Fibroblast of lung (primary cell): Measurements from ENCODE around the gene ZNF816. TPM values are rescaled to one million over a fixed set of nuclear protein-coding genes. Genes with fewer than 3 reads are reported as not detected.

Experiments used
- DNase-seq, 2 donors: peaks; one replicate each; pipeline versions ENCODE4 v3.0.0 to v3.0.0-alpha.2; 2010; ENCODE audit warnings: low read depth in 2 of 2
- H2AFZ ChIP-seq: 2 replicates; pipeline ENCODE4 v1.5.1; 2012; ENCODE audit warnings: low read length, control low read depth, inconsistent platforms
- H3K27ac ChIP-seq: 2 replicates; pipeline ENCODE4 v1.5.1; 2011; ENCODE audit warnings: low read length, control low read depth; ENCODE audit not compliant: insufficient read depth
- H3K27me3 ChIP-seq: 2 replicates; pipeline ENCODE4 v1.5.1; 2011; ENCODE audit warnings: mild to moderate bottlenecking, low read length; ENCODE audit not compliant: control insufficient read depth, insufficient read depth
- H3K36me3 ChIP-seq: 2 replicates; pipeline ENCODE4 v1.5.1; 2011; ENCODE audit warnings: low read length; ENCODE audit not compliant: control insufficient read depth, insufficient read depth
- H3K4me1 ChIP-seq: 2 replicates; pipeline ENCODE4 v1.5.1; 2011; ENCODE audit warnings: low read length; ENCODE audit not compliant: control insufficient read depth, insufficient read depth; ENCODE audit errors: extremely low read depth
- H3K4me2 ChIP-seq: 2 replicates; pipeline ENCODE4 v1.5.1; 2011; ENCODE audit warnings: low read length, control low read depth; ENCODE audit not compliant: insufficient read depth; ENCODE audit errors: extremely low read depth
- H3K4me3 ChIP-seq, 4 experiments: fragments of 200-600 bp in 1 of 4; sonication (generic) in 1 of 4; replicated peaks in 1 of 4; 2 replicates each; pipeline ENCODE4 v1.5.1; 2011 to 2016; ENCODE audit warnings: low read length in 4 of 4, low read depth in 3 of 4, mild to moderate bottlenecking in 3 of 4, control low read depth in 2 of 4, inconsistent platforms in 1 of 4, mixed read lengths in 1 of 4; ENCODE audit not compliant: insufficient read depth in 1 of 4; ENCODE audit errors: control extremely low read depth in 1 of 4
- H3K79me2 ChIP-seq: 2 replicates; pipeline ENCODE4 v1.5.1; 2012; ENCODE audit warnings: mild to moderate bottlenecking, low read length, inconsistent platforms; ENCODE audit not compliant: control insufficient read depth, insufficient read depth
- H3K9ac ChIP-seq: 2 replicates; pipeline ENCODE4 v1.5.1; 2011; ENCODE audit warnings: mild to moderate bottlenecking, low read length, control low read depth; ENCODE audit not compliant: insufficient read depth
- H3K9me3 ChIP-seq: 2 replicates; pipeline ENCODE4 v1.5.1; 2012; ENCODE audit warnings: low read depth, low read length; ENCODE audit not compliant: control insufficient read depth, insufficient read depth
- H4K20me1 ChIP-seq: 2 replicates; pipeline ENCODE4 v1.5.1; 2011; ENCODE audit warnings: low read length; ENCODE audit not compliant: control insufficient read depth, insufficient read depth; ENCODE audit errors: extremely low read depth
- EZH2 ChIP-seq: IDR thresholded peaks from 2 replicates; pipeline ENCODE4 v1.5.1; 2012; ENCODE audit warnings: low read length, control low read depth, mild to moderate bottlenecking; ENCODE audit errors: missing control alignments
- polyA minus RNA-seq: library from RNA; depleted of rRNA, polyadenylated mRNA; stranded (reverse); fragments of >200 nt; gene quantifications from 2 replicates; pipeline ENCODE4 v1.2.3, GENCODE V29; 2011; ENCODE audit warnings: low replicate concordance
- polyA plus RNA-seq, 2 donors: library from polyadenylated mRNA; depleted of rRNA in 1 of 2; stranded (reverse) in 1 of 2; unstranded in 1 of 2; fragments of >200 nt; gene quantifications; 2 replicates each; pipeline ENCODE4 v1.2.1, GENCODE V29; 2011 to 2012; ENCODE audit warnings: missing spikeins in 1 of 2
- total RNA-seq: library from RNA; depleted of rRNA; stranded (reverse); fragments of >200 nt; gene quantifications from 2 replicates; pipeline ENCODE4 v1.2.1, GENCODE V29; 2014
- TF ChIP-seq, protein P1 (sequence below), 2 donors: IDR thresholded peaks in 1 of 2; conservative IDR thresholded peaks in 1 of 2; 1 replicate in 1 of 2; 2 replicates in 1 of 2; pipeline ENCODE4 v1.5.1; 2011 to 2012; ENCODE audit warnings: low read length in 2 of 2, control low read depth in 1 of 2, inconsistent platforms in 1 of 2, low read depth in 1 of 2, mild to moderate bottlenecking in 1 of 2

Gene ZNF816
- total RNA-seq (10.1 and 10.3 TPM in 2 replicates), polyA plus RNA-seq (2.9 and 3.1 TPM in 2 replicates), polyA minus RNA-seq (0.41 TPM in 1 of 2 replicates, not detected in the other)
- 2.5 and 3.6 TPM in 2 replicates for polyA plus RNA-seq (2012)

- Histone ChIP-seq H3K9me3 (no peaks in the 10 kb centered on the region), H3K36me3 (no peaks in the 10 kb centered on the region), H3K4me1 (no peaks in the 10 kb centered on the region), H2AFZ (peak within 1 kb of the TSS; percentile 81), H3K79me2 (no peaks in the 10 kb centered on the region), H3K9ac (peak within 1 kb of the TSS; percentile 63), H3K4me3 (peak within 1 kb of the TSS; percentile 66 to 89 (median 73)), H3K27ac (peak within 1 kb of the TSS; percentile 79), H3K27me3 (no peaks in the 10 kb centered on the region), H3K4me2 (peak within 1 kb of the TSS; percentile 87), H4K20me1 (no peaks in the 10 kb centered on the region)
- peak; percentile 92 to 93 for DNase-seq
- TF ChIP-seq EZH2, result no peak
- TF ChIP-seq, protein P1, sequence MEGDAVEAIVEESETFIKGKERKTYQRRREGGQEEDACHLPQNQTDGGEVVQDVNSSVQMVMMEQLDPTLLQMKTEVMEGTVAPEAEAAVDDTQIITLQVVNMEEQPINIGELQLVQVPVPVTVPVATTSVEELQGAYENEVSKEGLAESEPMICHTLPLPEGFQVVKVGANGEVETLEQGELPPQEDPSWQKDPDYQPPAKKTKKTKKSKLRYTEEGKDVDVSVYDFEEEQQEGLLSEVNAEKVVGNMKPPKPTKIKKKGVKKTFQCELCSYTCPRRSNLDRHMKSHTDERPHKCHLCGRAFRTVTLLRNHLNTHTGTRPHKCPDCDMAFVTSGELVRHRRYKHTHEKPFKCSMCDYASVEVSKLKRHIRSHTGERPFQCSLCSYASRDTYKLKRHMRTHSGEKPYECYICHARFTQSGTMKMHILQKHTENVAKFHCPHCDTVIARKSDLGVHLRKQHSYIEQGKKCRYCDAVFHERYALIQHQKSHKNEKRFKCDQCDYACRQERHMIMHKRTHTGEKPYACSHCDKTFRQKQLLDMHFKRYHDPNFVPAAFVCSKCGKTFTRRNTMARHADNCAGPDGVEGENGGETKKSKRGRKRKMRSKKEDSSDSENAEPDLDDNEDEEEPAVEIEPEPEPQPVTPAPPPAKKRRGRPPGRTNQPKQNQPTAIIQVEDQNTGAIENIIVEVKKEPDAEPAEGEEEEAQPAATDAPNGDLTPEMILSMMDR (conservative IDR thresholded peaks at IDR 0.05 in 1 of 2, IDR thresholded peaks at IDR 0.05 in 1 of 2; ENCODE audit: low read depth in 1 of 2, low read length in 2 of 2), result no peak
Observed at GRCh38 chr19:52962394-52963246, at the start of gene ZNF816. Gene ZNF816 (minus strand): TSS chr19:52962881. CDS start chr19:52956089, 6,792 bp downstream.

DNA sequence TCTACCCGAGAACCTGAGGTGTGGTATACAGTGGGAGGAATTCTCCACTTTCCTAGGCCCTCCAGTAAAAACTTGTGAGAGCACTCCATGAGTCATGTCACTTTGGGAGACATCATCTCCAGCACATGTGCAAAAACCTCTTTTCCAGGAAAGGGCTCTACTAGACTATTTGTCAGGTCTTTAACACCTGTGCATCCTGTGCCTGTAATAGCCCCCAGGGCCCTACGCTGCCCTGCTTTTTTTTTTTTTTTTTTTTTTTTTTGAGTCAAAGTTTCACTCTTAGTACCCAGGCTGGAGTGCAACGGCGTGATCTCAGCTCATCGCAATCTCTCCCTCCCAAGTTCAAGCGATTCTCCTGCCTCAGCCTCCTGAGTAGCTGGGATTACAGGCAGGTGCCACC is 49.3 kb upstream of the ZNF816 start:
- H3K4me3 ChIP-seq, result no peak overlapping the region
- TF ChIP-seq, protein P1 (conservative IDR thresholded peaks at IDR 0.05 in 1 of 2, IDR thresholded peaks at IDR 0.05 in 1 of 2; ENCODE audit: low read depth in 1 of 2, low read length in 2 of 2), result no peak
- TF ChIP-seq EZH2, result no peak

GRCh38 chr19:53010494-53010893 is 47.8 kb upstream of the ZNF816 start:
- H3K9me3 ChIP-seq, result no peaks in the 10 kb centered on the region
- no peaks in the 10 kb centered on the region for H3K4me1 ChIP-seq

More for the DNA sequence above, 49.3 kb upstream of the ZNF816 start:
- Histone ChIP-seq H3K9me3 (no peaks in the 10 kb centered on the region), H3K4me1 (no peaks in the 10 kb centered on the region), H4K20me1 (no peaks in the 10 kb centered on the region), H3K79me2 (no peaks in the 10 kb centered on the region), H3K27ac (no peak overlapping the region), H2AFZ (no peak overlapping the region), H3K4me2 (no peak overlapping the region), H3K9ac (no peak overlapping the region), H3K27me3 (no peaks in the 10 kb centered on the region), H3K36me3 (no peaks in the 10 kb centered on the region)
- DNase-seq, result no peak

More at GRCh38 chr19:53010494-53010893, 47.8 kb upstream of the ZNF816 start:
- Histone ChIP-seq H3K27ac (no peak overlapping the region), H2AFZ (no peak overlapping the region), H3K4me2 (no peak overlapping the region), H3K9ac (no peak overlapping the region), H3K79me2 (no peaks in the 10 kb centered on the region), H4K20me1 (no peaks in the 10 kb centered on the region), H3K4me3 (no peak overlapping the region), H3K27me3 (no peaks in the 10 kb centered on the region), H3K36me3 (no peaks in the 10 kb centered on the region)
- no peak for TF ChIP-seq EZH2
- TF ChIP-seq, protein P1 (conservative IDR thresholded peaks at IDR 0.05 in 1 of 2, IDR thresholded peaks at IDR 0.05 in 1 of 2; ENCODE audit: low read depth in 1 of 2, low read length in 2 of 2), result no peak
- DNase-seq, result no peak
